ENCODE data around the gene LAMA5.

- TF ChIP-seq POLR2A (IDR thresholded peaks at IDR 0.05), result no peak
- peak; percentile 93 to 98 (median 93) for TF ChIP-seq CTCF (IDR thresholded peaks at IDR 0.05 in 4 of 5, conservative IDR thresholded peaks at IDR 0.05 in 1 of 5)
Observed at GRCh38 chr20:62382306-62383198, 15.4 kb upstream of the LAMA5 start.

Measured in gastrocnemius medialis (tissue), 4 donors.